Nucleus accumbens (tissue), 56 donors: Measurements from ENCODE around the gene PRPF8.

ENCODE experiments used
- DNase-seq, 56 donors: peaks; one replicate each; lab custom pipeline; 2025; lab: John Stamatoyannopoulos, UW

The PRPF8 gene

GRCh38 chr17:1604831-1605528 is 79.7 kb downstream of the PRPF8 start:
- no peak for DNase-seq

GRCh38 chr17:1601571-1601970 is 83.1 kb downstream of the PRPF8 start:
- DNase-seq: no peak
